Measurements from ENCODE around the gene CFL1. TPM values are rescaled to one million over a fixed set of nuclear protein-coding genes. Genes with fewer than 3 reads are reported as not detected.

CFL1 gene
- total RNA-seq, result 397 and 949 TPM in 2 replicates

DNA sequence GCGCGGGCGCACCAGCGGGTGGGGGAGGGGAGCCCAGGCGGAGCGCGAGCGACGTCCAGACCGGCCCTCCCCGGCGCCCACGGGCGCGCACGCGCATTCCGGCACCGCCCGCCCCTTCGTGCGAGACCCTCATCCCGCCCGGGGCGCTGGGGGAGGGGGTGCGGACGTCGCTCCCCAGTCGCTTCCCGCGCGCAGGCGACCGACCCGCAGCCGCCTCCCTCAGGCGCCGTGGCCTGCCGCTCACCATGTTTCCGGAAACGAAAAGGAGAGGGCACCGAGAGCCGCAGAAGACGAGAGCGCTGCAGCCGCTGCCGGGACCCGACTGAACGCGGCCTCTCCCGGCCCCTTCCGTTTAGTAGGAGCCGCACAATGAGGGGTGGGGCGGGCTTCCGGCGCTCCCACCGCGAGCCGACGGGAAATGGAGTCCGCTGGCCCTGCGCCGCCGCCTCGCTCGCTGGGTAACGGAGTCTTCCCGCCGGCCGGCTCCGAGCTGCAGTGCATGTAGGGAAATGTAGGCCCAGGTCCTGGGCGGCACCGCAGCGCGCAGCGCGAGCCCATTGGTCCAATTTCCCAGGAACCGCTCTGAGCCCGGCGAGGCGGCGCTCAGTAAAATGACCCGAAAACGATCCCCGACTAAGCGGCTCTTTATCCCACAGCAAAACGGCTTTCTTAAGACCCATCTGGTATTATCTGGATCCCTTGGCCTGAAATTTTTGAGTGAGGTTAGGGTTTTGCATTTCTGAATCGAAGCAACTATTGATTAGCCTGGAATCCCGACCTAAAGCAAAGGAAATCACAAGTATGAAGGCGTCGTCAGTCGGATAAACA lies at the start of gene CFL1:
TSS of gene CFL1 (minus strand) at position 328 of the 828 bp plus-strand sequence. CDS start at position 247, 81 bp downstream.

DNA sequence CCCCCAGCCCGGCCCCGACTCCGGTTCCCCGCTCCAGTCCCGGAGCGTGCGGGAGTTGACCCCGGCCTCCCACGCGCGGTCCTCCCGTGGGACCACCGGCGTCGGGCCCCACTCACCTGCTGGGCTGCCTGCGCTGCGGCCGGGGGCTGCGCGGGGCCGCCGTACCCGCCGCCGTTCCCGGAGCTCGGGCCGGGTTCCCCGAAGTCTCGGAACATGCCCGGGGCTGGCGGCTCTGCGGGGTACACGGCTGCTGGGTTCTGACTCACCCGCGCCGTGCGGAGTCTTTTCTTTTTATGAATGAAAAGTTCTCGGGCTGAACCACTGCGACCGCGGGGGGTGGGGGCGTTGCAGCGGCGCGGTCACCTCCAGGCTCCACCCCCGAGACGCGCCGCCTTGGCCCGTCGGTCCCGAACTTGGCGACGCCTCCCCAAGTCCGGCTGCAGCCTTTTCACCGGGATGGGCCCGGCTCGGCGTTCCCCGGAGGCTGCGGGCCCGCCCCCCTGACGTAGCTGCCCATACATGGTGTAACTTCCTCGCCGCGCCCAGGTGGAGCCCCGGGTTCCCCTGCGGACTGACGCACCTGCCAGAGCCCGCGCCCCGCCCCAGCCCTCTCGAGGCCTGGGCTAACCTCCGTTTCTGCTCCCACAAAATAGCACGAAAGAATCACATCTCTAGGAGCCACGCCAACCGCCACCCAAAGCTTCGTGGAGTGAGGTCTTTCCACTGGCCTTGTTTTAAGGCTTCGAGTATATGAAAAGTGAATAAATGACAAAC lies 42.3 kb upstream of the CFL1 start, which contains the start of gene FOSL1:
TSS of gene FOSL1 (minus strand) at position 264 of the 774 bp plus-strand sequence. CDS start at position 215, 49 bp downstream.

DNA sequence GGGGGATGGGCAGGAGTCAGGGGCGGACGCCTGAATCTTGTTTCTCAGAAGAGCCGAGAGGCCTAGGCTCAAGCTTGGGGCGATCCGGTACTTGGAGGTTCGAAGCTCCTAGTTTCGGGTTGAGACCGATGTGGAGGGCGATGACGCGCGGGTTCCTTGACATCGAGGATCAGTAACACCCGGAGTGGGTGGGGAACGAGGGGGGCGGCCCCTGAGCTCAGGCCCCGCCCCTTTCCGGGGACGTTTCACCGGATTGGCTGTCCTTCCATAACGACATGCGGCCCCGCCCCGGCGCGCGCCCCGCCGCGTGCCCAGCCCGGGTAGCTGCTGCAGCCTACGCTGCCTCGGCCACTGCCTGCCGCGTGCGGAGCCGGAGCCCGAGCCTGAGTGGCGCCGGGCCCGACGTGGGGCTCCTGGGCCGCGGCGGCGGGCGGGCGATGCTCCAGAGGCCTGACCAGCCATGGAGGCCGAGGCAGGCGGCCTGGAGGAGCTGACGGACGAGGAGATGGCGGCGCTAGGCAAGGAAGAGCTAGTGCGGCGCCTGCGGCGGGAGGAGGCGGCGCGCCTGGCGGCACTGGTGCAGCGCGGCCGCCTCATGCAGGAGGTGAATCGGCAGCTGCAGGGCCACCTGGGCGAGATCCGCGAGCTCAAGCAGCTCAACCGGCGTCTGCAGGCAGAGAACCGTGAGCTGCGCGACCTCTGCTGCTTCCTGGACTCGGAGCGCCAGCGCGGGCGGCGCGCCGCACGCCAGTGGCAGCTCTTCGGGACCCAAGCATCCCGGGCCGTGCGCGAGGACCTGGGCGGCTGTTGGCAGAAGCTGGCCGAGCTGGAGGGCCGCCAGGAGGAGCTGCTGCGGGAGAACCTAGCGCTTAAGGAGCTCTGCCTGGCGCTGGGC lies 32.6 kb upstream of the CFL1 start, which contains the start of gene CCDC85B:
TSS of gene CCDC85B (plus strand) at position 350 of the 895 bp plus-strand sequence. CDS start at position 461, 111 bp downstream.

DNA sequence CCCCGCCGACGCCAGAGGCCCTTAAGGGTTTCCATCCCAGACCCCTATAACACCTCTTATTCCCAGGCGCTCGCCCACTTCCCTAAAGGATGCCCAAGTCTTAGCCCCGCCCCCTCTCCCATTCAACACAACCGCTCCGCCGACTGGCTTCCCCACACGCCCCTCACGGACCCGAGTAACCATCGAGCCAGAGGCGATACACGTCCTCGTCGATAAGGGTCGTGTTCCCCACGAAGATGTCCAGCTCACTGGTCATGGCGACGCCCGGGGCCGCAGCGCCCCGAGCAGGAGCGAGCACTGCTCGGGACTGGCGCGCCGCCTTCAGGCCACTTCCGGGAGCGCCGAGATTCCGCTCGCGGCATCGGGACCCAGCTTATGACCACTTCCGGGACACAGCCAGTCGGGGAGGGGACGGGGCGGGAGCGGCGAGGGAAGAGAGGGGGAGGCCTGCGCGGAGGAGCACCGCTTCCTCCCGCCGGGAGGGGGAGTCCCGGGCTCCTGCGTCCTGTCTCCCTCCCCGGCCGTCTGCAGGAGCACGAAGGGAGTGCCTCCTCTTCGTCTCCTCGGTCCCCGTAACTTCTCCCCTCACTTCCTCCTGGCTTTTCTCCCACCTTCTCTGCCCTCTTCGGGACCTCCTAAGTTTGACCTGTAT lies 30.3 kb upstream of the CFL1 start, which contains the start of gene FIBP:
TSS of gene FIBP (minus strand) at position 309 of the 652 bp plus-strand sequence. CDS start at position 256, 53 bp downstream.

DNA sequence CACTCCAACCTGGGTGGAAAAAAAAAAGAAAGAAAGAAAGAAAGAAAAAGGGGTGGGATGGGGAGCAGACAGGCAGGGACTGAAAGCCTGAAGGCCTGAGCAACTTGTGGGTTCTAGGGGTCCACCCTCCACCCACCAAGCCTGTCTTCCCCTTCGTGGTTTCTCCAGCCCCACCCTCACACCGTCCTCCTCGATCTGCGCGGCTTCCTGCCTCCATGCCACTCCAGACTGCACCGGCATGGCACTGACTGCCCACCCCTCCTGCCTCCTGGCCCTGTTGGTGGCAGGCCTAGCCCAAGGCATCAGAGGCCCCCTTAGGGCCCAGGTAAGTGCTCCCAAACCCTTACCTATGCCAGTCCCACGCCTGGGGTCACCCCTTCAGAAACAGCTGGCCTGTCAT lies 21.6 kb upstream of the CFL1 start, which contains the start of gene CTSW:
TSS of gene CTSW (plus strand) at position 221 of the 400 bp plus-strand sequence. CDS start at position 239, 18 bp downstream.

DNA sequence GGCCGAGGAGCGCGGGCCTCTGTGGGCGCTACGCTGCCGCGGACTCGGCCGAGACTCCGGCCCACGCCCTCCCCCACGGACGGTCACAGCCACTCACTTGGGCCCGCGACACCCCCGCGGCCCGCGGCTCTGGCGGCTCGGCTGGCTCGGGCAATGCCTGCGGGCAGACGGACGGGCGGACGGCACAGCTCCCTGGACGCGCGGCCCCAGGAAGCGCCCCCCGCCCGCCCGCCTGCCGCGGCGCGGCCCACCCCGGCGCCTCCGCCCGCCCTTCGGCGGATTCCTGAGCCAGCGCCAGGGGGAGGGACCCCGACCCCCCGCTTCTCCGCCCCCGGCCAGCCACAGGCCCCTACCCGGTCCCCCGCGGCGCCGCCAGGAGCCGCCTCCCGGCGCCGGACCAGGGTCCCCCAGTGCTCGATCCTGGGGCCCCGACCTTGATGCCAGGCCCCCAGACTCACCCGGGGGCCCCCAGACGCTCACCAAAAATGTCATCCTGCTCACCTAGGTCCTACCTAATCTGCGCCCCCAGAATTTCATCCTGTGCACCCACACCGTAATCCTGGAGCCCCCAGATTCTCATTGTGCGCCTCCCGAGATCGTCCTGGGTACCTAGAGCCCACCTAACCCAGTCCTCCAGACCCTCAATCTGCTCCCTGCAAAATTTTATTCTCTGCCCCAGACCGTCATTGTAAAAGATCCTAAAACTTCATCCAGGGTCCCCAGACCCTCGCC lies 14.8 kb upstream of the CFL1 start, which contains the start of gene EFEMP2:
TSS of gene EFEMP2 (minus strand) at position 215 of the 732 bp plus-strand sequence. CDS start 446 bp downstream, outside the sequence.

DNA sequence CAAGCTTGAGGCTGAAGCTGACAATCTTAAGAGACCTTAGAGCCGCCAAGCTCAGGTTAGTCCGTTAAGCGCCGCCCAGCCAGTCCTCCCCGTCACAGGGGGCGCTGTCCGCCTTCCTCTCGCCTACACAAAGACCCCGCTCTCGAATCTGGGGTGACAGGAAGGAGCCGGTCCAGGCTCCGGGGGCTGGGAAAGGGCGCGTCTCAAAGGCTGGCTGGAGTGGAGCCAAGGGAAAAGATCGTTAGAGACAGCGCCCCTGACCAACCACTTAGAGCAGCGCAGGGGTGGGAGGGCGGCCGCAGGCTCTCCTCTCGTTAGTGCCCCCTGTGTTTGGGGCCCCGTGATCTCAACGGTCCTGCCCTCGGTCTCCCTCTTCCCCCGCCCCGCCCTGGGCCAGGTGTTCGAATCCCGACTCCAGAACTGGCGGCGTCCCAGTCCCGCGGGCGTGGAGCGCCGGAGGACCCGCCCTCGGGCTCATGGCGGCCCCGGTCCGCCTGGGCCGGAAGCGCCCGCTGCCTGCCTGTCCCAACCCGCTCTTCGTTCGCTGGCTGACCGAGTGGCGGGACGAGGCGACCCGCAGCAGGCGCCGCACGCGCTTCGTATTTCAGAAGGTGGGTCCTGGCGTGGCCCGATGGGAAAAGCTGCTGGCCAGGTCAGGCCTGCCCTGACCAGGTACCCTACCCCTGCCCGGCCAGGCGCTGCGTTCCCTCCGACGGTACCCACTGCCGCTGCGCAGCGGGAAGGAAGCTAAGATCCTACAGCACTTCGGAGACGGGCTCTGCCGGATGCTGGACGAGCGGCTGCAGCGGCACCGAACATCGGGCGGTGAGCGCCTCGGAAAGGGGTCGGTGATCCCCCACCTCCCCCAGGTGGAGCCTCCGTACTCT lies 2.5 kb upstream of the CFL1 start, which contains the start of gene MUS81:
TSS of gene MUS81 (plus strand) at position 156 of the 887 bp plus-strand sequence. CDS start at position 477, 321 bp downstream.

DNA sequence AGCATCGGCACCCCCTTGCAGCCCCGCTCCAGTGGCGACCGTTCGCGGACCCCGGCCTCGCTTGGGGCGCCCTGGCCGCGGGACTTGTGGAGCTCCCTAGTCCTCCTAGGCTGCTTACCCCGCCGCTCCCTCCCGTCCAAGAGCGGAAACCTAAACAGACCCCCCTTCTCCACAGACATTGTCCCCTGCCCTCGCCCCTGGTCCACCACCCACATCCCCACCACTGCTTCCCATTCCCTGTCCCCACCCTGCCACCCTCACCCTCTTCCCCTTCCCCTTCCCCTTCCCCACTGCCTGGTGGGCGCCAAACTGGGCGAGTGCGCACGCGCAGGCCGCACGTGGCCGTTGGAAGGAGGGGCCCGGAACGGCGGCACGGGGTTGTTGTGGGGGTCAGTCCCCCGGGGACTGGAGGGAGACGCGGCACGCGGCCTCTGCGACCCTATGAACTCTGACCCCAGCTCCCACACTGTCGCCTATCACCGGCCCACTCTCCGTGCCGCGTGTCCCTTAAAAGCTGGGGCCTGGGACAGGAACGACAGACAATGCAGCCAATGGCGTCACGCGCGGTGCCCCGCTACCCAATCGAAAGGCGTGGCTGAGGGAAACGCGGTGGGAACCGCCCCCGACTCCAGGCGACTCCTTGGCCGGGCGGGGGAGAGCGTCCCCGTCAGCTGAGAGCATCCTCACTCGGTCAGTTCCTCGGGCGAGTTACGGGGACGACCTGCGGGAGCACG lies 24.5 kb downstream of the CFL1 start, which contains the start of gene SNX32:
TSS of gene SNX32 (plus strand) at position 667 of the 734 bp plus-strand sequence. CDS start 103 bp downstream, outside the sequence.

Other genes with a start within 250 kb of the CFL1 start
- gene MAP3K11, start 244.0 kb downstream of the CFL1 start, total RNA-seq, result 31.3 and 36.5 TPM in 2 replicates
- gene PCNX3, start 242.4 kb downstream of the CFL1 start, total RNA-seq, result 28.3 and 47.3 TPM in 2 replicates
- 32.2 and 37.7 TPM in 2 replicates for gene SIPA1, start 220.1 kb downstream of the CFL1 start, total RNA-seq
- 35.7 and 42.7 TPM in 2 replicates for gene RELA, start 195.3 kb downstream of the CFL1 start, total RNA-seq
- 53.2 and 67.1 TPM in 2 replicates for gene KAT5, start 145.9 kb downstream of the CFL1 start, total RNA-seq
- 24.7 and 37.1 TPM in 2 replicates for gene RNASEH2C, start 137.4 kb downstream of the CFL1 start, total RNA-seq
- gene AP5B1, start 77.2 kb downstream of the CFL1 start, total RNA-seq, result 17.0 and 20.0 TPM in 2 replicates
- 1.3 and 2.0 TPM in 2 replicates for gene OVOL1, start 71.1 kb downstream of the CFL1 start, total RNA-seq
- 1.1 and 5.5 TPM in 2 replicates for gene SNX32, start 24.2 kb downstream of the CFL1 start, total RNA-seq
- gene MUS81, start 2.3 kb upstream of the CFL1 start, total RNA-seq, result 42.0 and 54.2 TPM in 2 replicates
- 39.4 and 68.7 TPM in 2 replicates for gene EFEMP2, start 14.6 kb upstream of the CFL1 start, total RNA-seq
- 0.79 TPM in 1 of 2 replicates, not detected in the other for gene CTSW, start 21.7 kb upstream of the CFL1 start, total RNA-seq
- 110 and 165 TPM in 2 replicates for gene FIBP, start 30.3 kb upstream of the CFL1 start, total RNA-seq
- 23.2 and 30.0 TPM in 2 replicates for gene CCDC85B, start 32.5 kb upstream of the CFL1 start, total RNA-seq
- gene FOSL1, start 42.2 kb upstream of the CFL1 start, total RNA-seq, result 1.1 and 1.2 TPM in 2 replicates
- gene C11orf68, start 60.9 kb upstream of the CFL1 start, total RNA-seq, result 24.3 and 35.7 TPM in 2 replicates
- gene DRAP1, start 61.2 kb upstream of the CFL1 start, total RNA-seq, result 63.6 and 81.4 TPM in 2 replicates
- not detected in 2 replicates for gene TSGA10IP, start 87.3 kb upstream of the CFL1 start, total RNA-seq
- gene SART1, start 103.6 kb upstream of the CFL1 start, total RNA-seq, result 33.4 and 37.7 TPM in 2 replicates
- 29.8 and 40.0 TPM in 2 replicates for gene EIF1AD, start 144.0 kb upstream of the CFL1 start, total RNA-seq
- 23.2 and 37.5 TPM in 2 replicates for gene BANF1, start 144.3 kb upstream of the CFL1 start, total RNA-seq
- gene CST6, start 153.8 kb upstream of the CFL1 start, total RNA-seq, result 39.3 and 66.6 TPM in 2 replicates
- under 0.01 and 0.54 TPM in 2 replicates for gene CATSPER1, start 168.3 kb upstream of the CFL1 start, total RNA-seq
- gene GAL3ST3, start 191.0 kb upstream of the CFL1 start, total RNA-seq, result not detected in 2 replicates
- 138 and 219 TPM in 2 replicates for gene SF3B2, start 194.2 kb upstream of the CFL1 start, total RNA-seq
- gene PACS1, start 212.1 kb upstream of the CFL1 start, total RNA-seq, result 40.8 and 50.6 TPM in 2 replicates

Measured in placental epithelial cell (primary cell).